GM19240 (cell line): ENCODE data around the gene PLEKHA6.

ENCODE experiments used
- DNase-seq: peaks from one replicate; pipeline ENCODE4 v3.0.0; 2011; ENCODE audit warnings: low spot score; ENCODE audit not compliant: insufficient read length

Gene PLEKHA6

DNA sequence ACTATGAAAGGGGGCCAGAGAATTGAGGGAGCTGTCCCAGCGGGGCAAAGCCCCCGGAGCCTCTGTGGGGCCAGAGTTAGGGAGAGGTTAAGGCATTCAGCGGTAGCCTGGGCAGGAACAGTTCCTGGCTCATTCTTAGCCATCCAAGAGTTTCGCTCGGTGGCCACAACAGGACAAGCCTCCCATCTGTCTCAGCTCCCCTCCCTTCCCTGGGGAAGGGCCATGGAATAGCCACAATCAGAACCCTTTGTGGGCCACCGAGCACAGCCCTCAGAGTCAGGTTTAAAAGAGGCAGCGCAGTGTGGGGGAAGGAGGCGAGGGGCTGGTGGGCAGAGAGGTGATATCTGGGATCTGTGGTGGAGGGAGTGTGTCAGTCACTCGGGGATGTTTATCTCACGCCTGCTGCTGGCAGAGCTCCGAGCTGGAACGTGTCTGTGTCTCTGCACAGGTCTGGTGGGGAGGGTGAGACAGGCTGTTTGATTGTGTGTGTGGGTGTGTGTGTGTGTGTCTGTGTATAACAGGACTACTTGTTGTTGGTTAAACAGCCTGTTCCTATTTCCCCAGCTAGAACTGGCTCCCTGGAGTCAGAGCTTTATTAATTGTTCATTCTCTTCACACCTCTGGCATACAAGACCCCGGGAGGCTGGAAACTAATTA is 96.3 kb downstream of the PLEKHA6 start:
- no peak for DNase-seq

DNA sequence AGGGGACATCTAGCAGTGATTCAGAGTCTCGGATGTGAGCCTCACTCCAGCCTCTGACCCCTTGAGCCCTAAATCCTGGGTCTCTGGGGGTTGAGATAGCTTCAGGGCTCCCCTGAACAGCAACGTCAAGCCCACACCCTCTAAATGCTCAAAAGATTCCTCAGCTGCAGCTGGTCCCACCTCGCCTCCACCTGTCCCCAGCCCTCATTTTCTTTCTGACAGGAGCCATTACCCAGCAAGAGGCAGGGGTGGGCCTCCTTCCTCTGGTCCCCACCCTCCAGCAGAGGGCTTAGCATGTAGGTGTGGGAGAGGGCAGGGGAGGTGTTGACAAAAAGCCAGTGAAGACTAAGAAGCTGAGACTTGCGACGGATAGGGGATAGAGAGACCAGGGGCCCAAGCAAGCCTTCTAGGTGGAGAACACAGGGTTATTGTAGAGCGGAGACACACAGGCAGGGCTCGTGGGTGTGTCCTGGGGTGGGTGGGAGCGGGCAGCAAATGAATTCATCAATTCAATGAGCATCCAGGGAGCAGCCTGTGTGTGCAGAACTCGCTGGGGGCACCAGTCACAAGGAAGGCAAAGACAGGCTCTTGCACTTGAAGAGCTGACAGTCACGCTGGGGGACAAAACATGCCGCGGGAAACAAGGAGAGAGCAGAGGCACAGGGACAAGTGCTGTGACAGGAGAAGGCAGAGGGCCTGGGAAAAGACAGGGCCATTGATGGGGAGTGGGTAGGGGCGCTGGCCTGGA is 97.0 kb downstream of the PLEKHA6 start:
- DNase-seq = no peak

DNA sequence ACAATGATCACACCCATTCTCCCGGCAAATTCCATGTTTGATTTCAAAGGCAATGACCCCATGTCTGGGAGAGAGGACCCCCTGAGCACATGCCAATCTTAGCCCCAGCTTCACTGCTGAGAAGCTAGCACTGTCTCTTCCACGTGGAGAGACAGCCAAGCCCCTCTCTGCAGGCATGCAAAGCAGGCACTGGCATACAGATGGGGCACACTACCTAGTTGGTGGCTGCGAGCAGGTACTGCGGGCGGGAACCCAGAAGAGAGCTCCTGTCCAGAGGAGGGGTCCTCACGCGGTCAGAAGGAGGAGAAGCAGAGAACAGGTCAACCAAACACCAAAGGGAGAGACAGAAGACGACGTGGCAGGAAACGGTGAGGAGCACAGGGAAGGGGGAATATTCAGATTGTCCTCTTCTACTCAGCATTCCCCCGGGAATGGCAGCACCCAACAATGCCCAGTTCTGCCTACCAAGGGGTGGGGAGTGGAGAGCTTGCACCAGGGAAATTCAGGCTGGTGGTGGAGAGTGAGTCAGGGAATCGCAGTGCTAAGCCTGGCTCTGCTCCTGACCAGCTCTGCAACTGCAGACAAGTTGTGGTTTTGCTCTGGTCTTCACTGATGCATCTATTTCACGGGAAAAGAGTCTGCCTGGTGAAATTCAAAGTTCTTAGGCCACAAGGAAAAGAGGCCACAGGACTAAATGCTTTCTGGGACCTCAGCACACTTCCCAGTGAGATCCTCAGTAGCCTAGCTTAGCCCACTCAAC is 97.8 kb downstream of the PLEKHA6 start:
- no peak for DNase-seq

DNA sequence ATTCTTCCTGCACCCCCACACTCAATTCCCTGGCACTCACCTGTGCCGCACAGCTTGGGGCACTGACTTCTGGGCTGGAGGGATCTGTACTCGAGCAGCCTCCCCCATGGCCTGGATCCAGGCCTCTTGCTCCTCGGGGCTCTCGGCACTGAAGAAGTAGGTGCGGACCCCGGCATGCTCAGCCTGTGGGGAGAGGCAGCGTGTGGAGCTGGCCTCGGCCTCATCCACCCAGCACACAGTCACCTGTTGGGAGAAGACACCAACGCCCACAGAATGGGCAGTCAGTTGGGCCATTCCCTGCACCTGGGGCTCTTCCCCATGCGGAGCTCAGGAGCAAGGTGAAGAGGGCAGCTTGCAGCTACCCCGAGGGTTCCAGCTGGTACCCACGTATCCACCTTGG is 98.5 kb downstream of the PLEKHA6 start:
- no peak for DNase-seq

DNA sequence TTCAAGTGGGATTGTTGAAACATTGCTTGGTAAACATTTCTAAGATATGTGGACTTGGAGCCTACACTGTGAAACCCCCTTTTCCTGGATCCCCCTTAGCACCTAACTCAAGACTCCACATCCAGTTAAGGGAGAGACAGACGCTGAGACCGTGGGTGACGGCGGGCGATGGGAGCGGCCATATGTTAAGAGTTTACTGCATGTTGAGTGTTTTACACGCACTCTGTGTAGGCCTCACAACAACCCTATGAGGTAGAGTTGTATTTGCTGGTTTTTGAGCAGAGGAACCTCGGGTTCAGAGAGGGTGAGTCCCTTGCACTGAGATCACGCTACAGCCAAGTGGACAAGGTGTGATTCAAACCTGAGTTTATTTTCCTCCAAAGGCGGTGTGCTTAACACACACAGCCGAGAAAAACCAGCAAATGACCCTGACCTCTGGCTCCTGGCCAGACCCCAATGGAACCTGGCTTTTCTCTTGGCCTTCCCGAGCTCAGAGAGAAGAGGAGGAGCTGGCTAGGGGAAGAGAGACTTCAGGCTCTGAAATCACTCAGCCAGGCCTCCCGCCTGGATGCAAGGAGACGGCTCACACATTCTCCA is 99.0 kb downstream of the PLEKHA6 start:
- DNase-seq = no peak

DNA sequence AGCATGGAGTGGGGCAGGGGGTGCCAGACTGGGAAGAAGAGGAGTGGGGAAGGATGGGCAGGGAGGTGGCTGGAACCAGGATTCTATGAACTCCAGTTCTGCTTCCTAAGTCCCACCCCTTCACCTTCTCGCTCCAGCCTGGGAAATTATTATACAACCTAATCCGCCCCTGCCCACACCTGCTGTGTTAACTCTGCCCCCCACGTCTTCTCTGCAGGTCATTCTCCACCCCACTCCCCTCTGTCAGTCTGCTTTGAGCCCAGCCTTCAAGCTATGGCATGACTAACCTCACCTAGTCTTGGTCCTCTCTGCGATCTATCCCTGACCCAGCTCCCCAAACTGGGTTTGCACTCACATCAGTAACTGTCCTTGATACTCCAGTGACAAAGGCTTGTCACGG is 99.9 kb downstream of the PLEKHA6 start:
- DNase-seq = no peak

DNA sequence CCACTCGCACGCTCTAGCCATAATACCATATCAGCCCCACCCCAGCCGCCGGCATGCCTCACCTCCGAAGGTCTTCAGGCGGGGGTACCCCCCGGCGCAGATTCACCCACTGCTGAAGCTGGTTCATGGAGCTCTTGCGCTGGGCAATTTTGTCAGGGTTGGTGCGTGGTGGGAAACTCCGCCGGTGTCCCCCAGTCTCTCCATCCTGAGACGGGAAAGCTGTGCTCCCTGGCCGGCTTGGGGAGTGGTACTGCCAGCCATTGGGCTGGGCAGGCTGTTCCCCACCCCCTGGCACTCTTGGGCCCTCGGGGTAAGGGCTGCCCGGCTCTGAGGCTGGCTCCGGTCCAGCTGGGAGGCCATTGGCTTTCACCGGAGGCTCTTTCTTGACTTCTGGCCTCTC is 100.5 kb downstream of the PLEKHA6 start:
- no peak for DNase-seq

DNA sequence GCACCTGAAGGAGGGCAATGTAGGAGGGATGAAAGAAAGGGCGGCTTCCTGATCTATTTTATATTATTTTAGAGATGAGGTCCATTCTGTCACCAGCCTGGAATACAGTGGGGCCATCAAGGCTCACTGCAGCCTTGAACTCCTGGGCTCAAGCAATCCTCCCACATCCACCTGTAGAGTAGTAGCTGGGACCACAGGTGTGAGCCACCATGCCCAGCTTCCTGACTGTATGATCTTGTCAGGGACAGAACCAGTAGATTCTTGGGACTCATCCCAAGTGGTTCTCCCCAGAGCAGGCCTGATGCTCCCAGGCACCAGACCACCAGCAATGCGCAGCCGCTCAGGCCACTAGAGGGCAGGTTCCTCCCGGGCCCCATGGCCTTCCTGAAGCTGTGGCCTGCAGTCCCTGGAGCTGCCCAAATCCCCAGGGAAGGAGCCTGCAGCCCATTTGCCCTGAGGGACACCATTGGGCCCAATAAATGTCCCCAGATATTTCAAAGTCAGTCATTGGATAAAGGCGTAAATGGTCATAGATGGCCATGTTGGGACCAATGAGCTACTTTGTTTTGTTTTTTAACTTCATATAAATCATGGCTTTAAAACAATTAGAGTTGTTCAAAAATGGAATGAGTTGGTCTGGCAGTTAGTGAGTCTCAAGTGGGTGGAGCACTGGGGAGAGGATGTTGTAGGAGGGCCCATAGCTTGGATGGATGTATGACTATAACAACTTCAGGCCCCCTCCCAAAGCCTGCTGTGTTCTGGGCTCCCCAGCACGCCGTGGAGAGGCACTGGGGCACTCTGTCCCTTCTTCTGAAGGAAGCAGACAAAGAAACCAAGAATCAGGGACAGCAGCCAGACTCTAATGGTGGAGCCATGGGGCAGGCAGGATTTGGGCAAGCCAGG is 101.3 kb downstream of the PLEKHA6 start:
- DNase-seq = peak; percentile 27

DNA sequence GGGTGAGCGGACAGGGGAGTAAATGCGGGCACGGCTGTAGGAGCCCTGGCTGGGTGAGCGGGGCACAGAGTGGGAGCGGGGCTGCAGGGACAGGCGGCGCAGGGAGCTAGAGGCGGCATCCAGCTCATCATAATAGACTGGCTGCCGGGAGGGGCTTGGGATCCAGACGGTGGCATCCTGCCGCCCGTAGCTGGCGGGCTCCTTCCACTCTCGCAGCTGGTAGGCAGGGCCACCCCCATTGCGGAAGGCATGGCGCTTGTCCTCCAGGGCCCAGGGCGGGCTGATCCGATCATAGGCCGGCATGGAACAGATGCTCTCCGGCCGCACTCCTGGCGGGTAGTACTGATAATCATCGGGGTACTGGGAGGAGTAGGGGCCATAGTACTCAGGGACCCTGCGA is 102.3 kb downstream of the PLEKHA6 start:
- no peak for DNase-seq

DNA sequence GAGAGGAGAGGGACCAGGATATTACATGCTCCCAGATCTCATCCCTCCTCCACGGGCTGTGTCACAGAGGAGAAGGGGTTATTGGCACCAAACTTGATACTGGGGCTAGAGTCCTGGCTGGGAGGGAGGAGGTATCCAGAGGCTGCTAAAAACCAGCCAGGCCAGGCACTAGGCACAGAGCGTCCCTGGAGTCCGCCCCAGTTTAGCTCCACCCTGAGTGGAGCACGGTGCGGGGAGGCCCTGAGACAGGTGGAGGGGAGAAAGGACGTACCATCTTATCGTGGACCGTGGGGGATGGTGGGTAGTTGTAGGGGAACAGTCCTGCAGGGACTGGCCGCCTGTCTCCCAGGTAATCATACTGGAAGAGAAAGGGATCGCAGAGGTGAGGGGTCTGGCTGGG is 103.2 kb downstream of the PLEKHA6 start:
- no peak for DNase-seq

DNA sequence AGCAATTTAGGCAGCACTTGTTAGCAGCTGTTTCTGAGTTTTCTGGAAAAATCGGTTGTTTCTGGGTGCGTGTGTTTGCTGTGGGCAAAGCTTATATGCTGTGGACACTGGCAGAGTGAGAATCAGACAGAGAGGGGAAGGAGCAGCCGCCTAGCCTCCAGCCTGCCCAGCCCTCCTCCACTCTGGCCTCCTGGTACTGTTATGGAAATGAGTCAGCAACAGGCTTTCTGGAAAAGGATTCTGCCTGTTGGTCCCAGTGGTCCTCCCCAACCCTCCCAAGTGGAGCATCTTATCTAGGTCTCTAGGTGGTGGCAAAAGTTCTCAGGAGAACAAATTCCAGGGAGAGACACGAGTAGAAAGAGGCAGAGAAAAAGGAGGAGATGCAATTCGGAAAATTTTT is 103.8 kb downstream of the PLEKHA6 start:
- DNase-seq = no peak

DNA sequence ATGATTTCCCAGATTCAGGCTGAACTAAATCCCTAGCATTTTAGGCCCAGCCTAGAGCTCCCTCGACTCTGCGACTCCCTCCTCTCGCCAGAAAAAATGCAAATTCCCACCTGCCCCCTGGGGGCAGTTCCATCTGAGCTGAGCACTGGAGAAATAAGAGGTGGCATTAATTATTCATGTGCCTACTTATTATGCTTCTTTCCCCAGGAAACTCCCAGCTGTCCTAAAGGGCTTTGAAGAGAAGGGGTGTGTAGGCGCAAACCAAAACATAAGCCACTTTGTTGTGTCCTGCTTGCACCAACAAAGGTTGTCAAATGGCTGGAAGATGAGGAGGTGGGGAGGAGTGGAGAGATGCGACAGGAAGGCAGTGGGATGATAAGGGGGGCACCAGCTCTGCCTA is 104.5 kb downstream of the PLEKHA6 start:
- DNase-seq = no peak

DNA sequence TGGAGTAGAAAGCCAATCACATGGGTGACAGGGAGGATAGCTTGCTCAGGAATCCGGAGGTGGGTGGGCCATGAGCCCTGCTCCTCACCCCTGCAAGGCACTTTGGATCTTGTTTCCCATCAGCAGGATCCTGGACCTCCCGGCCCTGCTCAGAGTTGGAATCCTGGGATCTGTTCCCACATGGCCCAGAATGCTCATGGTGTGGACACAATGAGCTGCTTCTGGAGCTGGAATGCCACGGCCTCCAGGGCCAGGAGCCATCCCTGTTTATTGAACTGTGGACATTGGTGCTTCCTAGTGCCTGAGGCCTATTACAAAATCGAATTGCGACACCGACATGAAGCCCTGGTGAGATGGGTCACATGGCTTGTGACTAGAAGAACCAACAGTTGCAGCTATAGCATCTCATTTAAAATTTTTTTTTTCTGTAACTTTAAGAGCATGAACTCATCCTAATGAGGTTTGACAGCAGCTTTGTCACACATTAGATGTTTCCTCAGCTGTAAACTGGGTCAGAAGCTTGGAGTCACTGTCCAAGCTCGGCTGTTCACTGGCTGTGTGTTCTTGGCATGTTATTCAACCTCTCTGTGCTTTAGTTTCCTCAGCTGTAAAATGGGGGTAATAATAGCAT is 105.6 kb downstream of the PLEKHA6 start:
- DNase-seq = no peak

DNA sequence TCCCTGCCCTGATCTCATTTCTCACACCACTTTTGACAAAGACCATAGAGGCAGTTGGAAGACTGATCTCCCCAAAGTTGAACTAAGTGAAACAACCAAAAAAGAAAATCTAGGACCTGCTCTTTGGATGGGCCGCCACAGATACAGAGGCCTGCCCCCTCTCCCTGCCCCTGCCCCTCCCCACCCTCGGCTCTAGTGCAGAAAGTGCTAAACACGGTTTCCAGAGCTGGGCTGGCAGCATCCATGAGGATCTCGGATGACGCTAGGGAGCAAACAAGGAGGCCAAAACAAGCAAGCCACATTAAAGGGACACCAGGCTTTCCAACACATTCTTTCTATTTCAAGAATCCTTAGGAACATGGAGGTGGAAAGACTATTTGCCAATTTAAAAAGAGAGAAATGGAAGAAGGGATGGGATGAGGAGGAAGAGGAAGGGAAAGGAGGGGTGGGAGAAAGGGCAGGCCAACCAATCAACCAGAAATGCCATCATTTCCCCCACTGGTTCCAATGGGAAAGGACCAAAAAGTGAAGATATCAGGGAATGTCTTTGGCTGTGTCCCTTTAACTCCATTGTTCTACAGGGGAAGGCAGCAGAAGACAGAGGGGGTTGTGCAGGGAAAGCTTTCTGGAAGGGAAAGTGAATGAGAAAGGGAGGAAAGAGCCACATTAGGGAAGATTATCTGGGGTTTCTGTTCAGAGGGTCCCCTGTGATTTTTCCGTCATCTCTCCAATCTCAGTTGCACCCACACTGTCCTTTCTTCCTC is 107.6 kb downstream of the PLEKHA6 start:
- DNase-seq = no peak

DNA sequence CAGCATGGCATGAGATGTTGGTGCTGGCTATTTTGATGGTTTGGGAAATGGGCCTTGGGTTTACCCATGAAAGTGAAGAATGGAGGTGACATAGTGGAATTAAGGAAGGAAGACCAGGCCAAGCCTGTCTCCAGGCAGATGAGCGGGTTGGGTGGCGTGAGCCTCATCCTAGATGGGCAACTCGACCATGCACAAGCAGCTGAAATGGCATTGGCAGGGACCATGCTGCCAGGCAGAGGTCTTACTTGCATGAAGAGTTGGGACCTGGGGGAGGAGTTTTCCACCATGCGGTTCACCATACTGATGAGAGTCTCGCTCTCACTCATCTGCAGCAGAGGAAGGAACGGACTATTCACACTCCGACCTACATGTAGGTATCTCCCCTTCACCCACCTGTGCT is 108.4 kb downstream of the PLEKHA6 start:
- no peak for DNase-seq

DNA sequence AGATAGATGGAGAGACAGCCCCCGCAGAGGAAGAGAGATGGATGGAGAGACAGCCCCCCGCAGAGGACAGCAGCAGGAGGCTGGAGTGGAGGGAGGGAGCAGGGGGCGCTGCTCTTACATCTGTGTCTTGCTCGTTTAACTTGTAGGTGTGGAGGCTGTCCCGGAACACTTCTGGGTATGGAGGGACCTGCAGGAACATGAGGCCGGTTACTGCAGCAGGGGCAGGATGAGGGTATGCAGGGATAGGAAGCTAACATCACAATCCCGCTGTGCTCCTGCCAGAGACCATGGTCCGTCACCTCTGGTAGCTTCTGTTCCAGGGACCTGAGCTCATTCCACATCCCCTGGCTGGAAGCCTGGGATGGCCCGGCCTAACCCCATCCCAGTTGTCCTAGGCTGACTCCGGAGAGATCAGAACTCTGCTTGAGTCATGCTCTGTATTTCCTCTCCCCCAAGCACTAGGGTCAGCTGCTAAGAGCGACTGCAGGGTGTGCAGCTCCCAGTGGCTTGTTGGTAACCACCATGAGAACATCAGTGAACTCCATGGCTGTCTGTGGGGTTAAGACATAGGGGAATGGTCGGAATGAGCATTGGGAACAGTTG is 109.2 kb downstream of the PLEKHA6 start:
- DNase-seq = no peak

DNA sequence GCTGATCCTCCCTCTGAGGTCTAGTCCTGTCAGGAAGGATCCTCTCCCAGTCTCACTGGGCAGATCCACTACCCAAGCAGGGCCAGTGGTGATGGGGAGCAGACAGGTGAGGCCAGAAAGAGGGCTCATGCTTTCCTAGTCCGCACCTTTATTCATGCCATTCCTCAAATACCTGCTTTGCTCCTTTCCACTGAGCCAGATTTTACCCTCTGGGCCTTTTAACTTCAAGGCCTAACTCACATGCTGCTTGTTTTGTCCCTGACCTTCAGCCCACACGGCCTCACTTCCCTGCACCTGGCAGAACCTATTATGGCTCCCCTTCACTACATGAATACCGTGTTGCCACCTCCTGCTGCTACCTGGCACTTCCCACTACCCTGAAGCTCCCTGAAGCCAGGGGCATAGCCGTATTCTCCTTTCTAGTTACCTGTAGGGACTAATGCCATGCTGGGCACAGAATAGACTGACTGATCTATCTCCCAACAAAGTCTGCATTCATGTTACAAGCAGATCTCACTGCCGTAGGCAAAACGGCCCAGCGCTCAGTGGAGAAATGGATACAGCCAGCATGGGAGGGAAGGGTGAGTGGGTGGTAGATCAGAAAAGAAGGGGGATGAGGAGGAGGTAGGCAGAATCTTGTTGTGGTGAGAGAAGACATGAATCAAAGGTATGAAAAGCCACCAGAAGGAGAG is 109.8 kb downstream of the PLEKHA6 start:
- DNase-seq = no peak

DNA sequence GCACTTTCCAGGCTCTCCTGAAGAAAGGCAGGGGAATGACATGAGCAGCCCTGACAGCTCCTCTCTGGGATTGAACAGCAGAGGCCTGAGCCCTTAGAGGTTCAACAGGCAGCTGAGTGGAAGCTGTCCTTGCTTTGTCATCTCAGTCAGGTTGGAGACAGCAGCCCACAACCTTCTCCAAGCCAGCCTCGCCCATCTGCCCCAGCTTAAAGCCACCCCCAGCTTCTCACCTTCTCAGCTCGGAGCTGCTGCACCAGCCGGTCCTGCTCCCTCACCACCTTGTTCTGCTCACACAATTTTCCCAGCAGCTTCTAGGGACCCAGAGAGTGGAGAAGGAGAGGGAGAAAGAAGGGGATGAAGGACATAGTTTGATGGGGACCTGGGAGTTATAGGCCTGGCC is 110.8 kb downstream of the PLEKHA6 start:
- DNase-seq = no peak

DNA sequence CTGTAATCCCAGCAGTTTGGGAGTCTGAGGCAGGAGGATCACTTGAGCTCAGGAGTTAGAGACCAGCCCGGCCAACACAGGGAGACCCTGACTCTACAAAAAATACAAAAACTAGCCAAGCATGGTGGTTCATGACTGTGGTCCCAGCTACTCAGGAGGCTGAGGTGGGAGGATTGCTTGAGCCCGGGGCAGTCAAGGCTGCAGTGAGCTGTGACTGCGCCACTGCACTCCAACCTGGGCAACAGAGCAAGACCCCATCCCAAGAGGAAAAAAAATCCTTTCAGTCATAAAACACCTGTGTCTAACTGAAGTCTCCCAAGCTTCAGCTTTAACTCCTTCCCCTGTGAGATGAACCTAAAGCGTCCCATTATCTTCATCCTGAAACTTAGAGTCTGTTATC is 112.9 kb downstream of the PLEKHA6 start:
- no peak for DNase-seq
